A549 (cell line): ENCODE results near the gene ABHD12. TPM values are rescaled to one million over a fixed set of nuclear protein-coding genes. Genes with fewer than 3 reads are reported as not detected.

Experiments
- ATAC-seq, 2 experiments: fragments of 200-7000 bp in 1 of 2; fragments of >200 bp in 1 of 2; cut with Nextera tagmentation in 1 of 2; cut with Tn5 transposase in 1 of 2; 3 replicates each; pipeline versions ENCODE4 v1.8.0 to v1.9.1; 2018 to 2020; ENCODE audit warnings: mild to moderate bottlenecking in 1 of 2, moderate library complexity in 1 of 2
- CTCF ChIA-PET: fragments of 300-600 bp; sonication (Branson Sonifier 250); formaldehyde crosslinking; extraction: SDS; loops from one replicate; lab custom pipeline; 2021; ENCODE audit warnings: antibody characterized with exemption, inconsistent platforms; lab: Yijun Ruan, JAX
- POLR2A ChIA-PET: fragments of 350-600 bp; formaldehyde crosslinking; extraction: SDS; loops from one replicate; lab custom pipeline; 2021; ENCODE audit warnings: antibody characterized with exemption, inconsistent platforms; lab: Yijun Ruan, JAX
- DNase-seq, 2 experiments: peaks; one replicate each; pipeline versions ENCODE4 v3.0.0 to v3.0.0-alpha.2; 2011 to 2016; ENCODE audit warnings: low read depth in 1 of 2, low spot score in 1 of 2
- FAIRE-seq: peaks from 2 replicates; lab custom pipeline; 2011; peaks lifted over from hg19 to GRCh38; lab: Jason Lieb, UNC
- H3K27ac ChIP-seq, 2 experiments: fragments of >200 bp; sonication (Bioruptor Twin); formaldehyde crosslinking; 3 replicates each; pipeline ENCODE4 v1.5.1; 2016 to 2017
- H3K4me1 ChIP-seq: fragments of >200 bp; sonication (Bioruptor Twin); formaldehyde crosslinking; 3 replicates; pipeline ENCODE4 v1.6.1; 2016
- H3K4me2 ChIP-seq: fragments of >200 bp; sonication (Bioruptor Twin); formaldehyde crosslinking; 3 replicates; pipeline ENCODE4 v1.6.1; 2016
- H3K4me3 ChIP-seq: fragments of >200 bp; sonication (Bioruptor Twin); formaldehyde crosslinking; 3 replicates; pipeline ENCODE4 v1.5.1; 2016
- H3K9me3 ChIP-seq: fragments of >200 bp; sonication (Bioruptor Twin); formaldehyde crosslinking; 3 replicates; pipeline ENCODE4 v1.6.1; 2016
- CBX2 ChIP-seq: fragments of 200-600 bp; sonication (generic); IDR thresholded peaks from 2 replicates; pipeline ENCODE4 v1.6.1; 2016; ENCODE audit warnings: low read depth, mild to moderate bottlenecking, borderline replicate concordance
- CHD2 ChIP-seq: fragments of 150-350 bp; IDR thresholded peaks from 2 replicates; pipeline ENCODE4 v1.6.1; 2014; ENCODE audit warnings: low read length; ENCODE audit not compliant: partially characterized antibody
- CHD4 ChIP-seq: fragments of 200-600 bp; sonication (generic); IDR thresholded peaks from 2 replicates; pipeline ENCODE4 v1.6.1; 2016; ENCODE audit warnings: antibody characterized with exemption, mild to moderate bottlenecking, borderline replicate concordance
- GATA3 ChIP-seq: IDR thresholded peaks from 2 replicates; pipeline ENCODE4 v1.6.1; 2012; ENCODE audit warnings: borderline replicate concordance
- HOXA7 ChIP-seq: fragments of 250-450 bp; sonication (Bioruptor Pico); IDR thresholded peaks from 2 replicates; pipeline ENCODE4 v1.5.0; 2020; ENCODE audit warnings: mild to moderate bottlenecking, moderate library complexity
- HOXB13 ChIP-seq: fragments of 250-450 bp; sonication (Bioruptor Pico); IDR thresholded peaks from 2 replicates; pipeline ENCODE4 v1.5.0; 2020; ENCODE audit warnings: low read depth, mild to moderate bottlenecking, moderate library complexity
- HOXB5 ChIP-seq: fragments of 250-450 bp; sonication (Bioruptor Pico); IDR thresholded peaks from 2 replicates; pipeline ENCODE4 v1.5.0; 2020; ENCODE audit warnings: mild to moderate bottlenecking, moderate library complexity
- JUN ChIP-seq, 2 experiments: fragments of >200 bp; sonication (Bioruptor Twin); formaldehyde crosslinking; IDR thresholded peaks; 2 replicates in 1 of 2; 3 replicates in 1 of 2; pipeline ENCODE4 v1.6.1; 2016 to 2017
- KDM1A ChIP-seq: fragments of 200-600 bp; sonication (generic); IDR thresholded peaks from 2 replicates; pipeline ENCODE4 v1.6.1; 2016; ENCODE audit warnings: low read depth, mild to moderate bottlenecking
- MAZ ChIP-seq: fragments of 150-350 bp; IDR thresholded peaks from 2 replicates; pipeline ENCODE4 v1.6.1; 2014; ENCODE audit warnings: antibody characterized with exemption, low read depth, low read length, borderline replicate concordance
- NFE2L2 ChIP-seq: fragments of 150-350 bp; conservative IDR thresholded peaks from 2 replicates; pipeline ENCODE4 v1.6.1; 2014; ENCODE audit warnings: low read length
- PHF8 ChIP-seq: fragments of 200-600 bp; sonication (generic); IDR thresholded peaks from 2 replicates; pipeline ENCODE4 v1.6.1; 2016; ENCODE audit warnings: low read depth, mild to moderate bottlenecking, antibody characterized with exemption, moderate library complexity, borderline replicate concordance
- RAD21 ChIP-seq, 2 experiments: fragments of >200 bp in 1 of 2; sonication (Bioruptor Twin) in 1 of 2; formaldehyde crosslinking in 1 of 2; IDR thresholded peaks in 1 of 2; conservative IDR thresholded peaks in 1 of 2; 2 replicates in 1 of 2; 3 replicates in 1 of 2; pipeline ENCODE4 v1.6.1; 2012 to 2018; ENCODE audit warnings: inconsistent platforms in 1 of 2
- RARB ChIP-seq: fragments of 250-450 bp; sonication (Bioruptor Pico); IDR thresholded peaks from 2 replicates; pipeline ENCODE4 v1.8.0; 2021; ENCODE audit warnings: mild to moderate bottlenecking, moderate library complexity
- RCOR1 ChIP-seq: fragments of 150-350 bp; IDR thresholded peaks from 2 replicates; pipeline ENCODE4 v1.6.1; 2014; ENCODE audit warnings: antibody characterized with exemption, low read length, low read depth
- SMC3 ChIP-seq: fragments of >200 bp; sonication (Bioruptor Twin); formaldehyde crosslinking; IDR thresholded peaks from 3 replicates; pipeline ENCODE4 v1.6.1; 2018; ENCODE audit warnings: inconsistent platforms
- TFCP2L1 ChIP-seq: fragments of 250-450 bp; sonication (Bioruptor Pico); IDR thresholded peaks from 2 replicates; pipeline ENCODE4 v1.5.0; 2021; ENCODE audit warnings: mild to moderate bottlenecking
- ZC3H11A ChIP-seq: fragments of 450-650 bp; IDR thresholded peaks from 2 replicates; pipeline ENCODE4 v1.6.1; 2014; ENCODE audit warnings: antibody characterized with exemption, mild to moderate bottlenecking
- ZFP36 ChIP-seq: fragments of 450-650 bp; IDR thresholded peaks from 2 replicates; pipeline ENCODE4 v1.6.1; 2014; ENCODE audit warnings: borderline replicate concordance; ENCODE audit not compliant: partially characterized antibody
- ZSCAN20 ChIP-seq: fragments of 250-450 bp; sonication (Bioruptor Pico); IDR thresholded peaks from 2 replicates; pipeline ENCODE4 v1.8.0; 2022; ENCODE audit warnings: mild to moderate bottlenecking, moderate library complexity
- WGBS: methylation state at CpG from one replicate; pipeline ENCODE4 v1.1.6; 2017; ENCODE audit errors: missing lambda C conversion rate; 5-methylcytosine and 5-hydroxymethylcytosine counted together
- polyA plus RNA-seq, 4 experiments: library from polyadenylated mRNA; depleted of rRNA in 3 of 4; stranded (reverse); fragments of >200 nt; fragmentation: RNase III in 1 of 4; extraction: RNeasy Plus Mini Kit Qiagen cat#74134 plus additional on column Dnase treatment in 1 of 4; gene quantifications; 2 replicates in 3 of 4; 3 replicates in 1 of 4; pipeline ENCODE4 v1.2.3, GENCODE V29; 2011 to 2017
- TF ChIP-seq, protein P1 (sequence below): fragments of 250-450 bp; sonication (Bioruptor Pico); IDR thresholded peaks from 2 replicates; pipeline ENCODE4 v1.5.0; 2020; ENCODE audit warnings: low read depth, mild to moderate bottlenecking, moderate library complexity
- TF ChIP-seq, protein P2 (sequence below): fragments of >200 bp; sonication (Bioruptor Twin); formaldehyde crosslinking; IDR thresholded peaks from 3 replicates; pipeline ENCODE4 v1.6.1; 2016
- TF ChIP-seq, protein P3 (sequence below): IDR thresholded peaks from 2 replicates; pipeline ENCODE4 v1.6.1; 2012
- TF ChIP-seq, protein P4 (sequence below): fragments of 150-350 bp; IDR thresholded peaks from 2 replicates; pipeline ENCODE4 v1.6.1; 2014; ENCODE audit warnings: low read depth, mild to moderate bottlenecking, low read length
- TF ChIP-seq, protein P5 (sequence below): fragments of >200 bp; sonication (Bioruptor Twin); formaldehyde crosslinking; IDR thresholded peaks from 3 replicates; pipeline ENCODE4 v1.5.1; 2016
- TF ChIP-seq, protein P6 (sequence below): fragments of >200 bp; sonication (Bioruptor Twin); formaldehyde crosslinking; IDR thresholded peaks from 2 replicates; pipeline ENCODE4 v1.6.1; 2016
- TF ChIP-seq, protein P7 (sequence below): IDR thresholded peaks from 2 replicates; pipeline ENCODE4 v1.6.1; 2012

The ABHD12 gene
- polyA plus RNA-seq, 2 of the 4 experiments (the other 2 are of a cell fraction), result 54.3 to 101 TPM

DNA sequence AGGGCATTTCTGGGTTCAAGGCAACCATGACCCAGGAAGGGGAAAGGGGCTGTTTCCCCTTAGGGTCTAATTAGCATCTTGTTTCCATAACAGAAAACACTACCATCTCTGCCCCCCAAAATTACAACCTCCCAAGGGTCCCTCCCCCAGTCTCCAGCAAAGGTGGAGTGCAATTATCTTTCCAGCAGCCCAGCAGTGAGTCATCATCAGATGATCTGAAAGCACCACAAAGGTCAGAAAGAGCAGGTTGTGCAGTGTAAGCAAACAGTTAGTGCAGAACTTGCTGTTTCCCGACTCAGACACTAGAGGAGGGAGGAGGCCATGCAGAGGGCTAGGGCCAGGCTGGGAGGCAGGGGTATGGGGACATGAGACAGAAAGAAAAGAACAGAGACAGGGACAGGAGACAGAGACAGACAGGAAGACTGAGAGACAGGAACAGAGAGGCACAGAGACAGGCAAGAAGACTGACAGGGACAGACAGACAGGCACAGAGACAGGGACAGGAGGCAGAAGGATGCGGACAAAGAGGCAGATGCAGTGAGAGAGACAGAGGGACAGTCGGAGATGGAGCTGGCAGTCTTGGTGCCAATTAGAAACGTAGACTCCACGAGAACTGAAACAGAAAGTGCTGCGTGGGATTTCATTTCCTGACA is 80.2 kb downstream of the ABHD12 start (continued):
- TF ChIP-seq, protein P1, sequence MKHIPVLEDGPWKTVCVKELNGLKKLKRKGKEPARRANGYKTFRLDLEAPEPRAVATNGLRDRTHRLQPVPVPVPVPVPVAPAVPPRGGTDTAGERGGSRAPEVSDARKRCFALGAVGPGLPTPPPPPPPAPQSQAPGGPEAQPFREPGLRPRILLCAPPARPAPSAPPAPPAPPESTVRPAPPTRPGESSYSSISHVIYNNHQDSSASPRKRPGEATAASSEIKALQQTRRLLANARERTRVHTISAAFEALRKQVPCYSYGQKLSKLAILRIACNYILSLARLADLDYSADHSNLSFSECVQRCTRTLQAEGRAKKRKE (CRISPR knock-in tag), result no peak
- TF ChIP-seq, protein P2, sequence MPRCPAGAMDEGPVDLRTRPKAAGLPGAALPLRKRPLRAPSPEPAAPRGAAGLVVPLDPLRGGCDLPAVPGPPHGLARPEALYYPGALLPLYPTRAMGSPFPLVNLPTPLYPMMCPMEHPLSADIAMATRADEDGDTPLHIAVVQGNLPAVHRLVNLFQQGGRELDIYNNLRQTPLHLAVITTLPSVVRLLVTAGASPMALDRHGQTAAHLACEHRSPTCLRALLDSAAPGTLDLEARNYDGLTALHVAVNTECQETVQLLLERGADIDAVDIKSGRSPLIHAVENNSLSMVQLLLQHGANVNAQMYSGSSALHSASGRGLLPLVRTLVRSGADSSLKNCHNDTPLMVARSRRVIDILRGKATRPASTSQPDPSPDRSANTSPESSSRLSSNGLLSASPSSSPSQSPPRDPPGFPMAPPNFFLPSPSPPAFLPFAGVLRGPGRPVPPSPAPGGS, result peak; percentile 57; the same call in 1 of the 3 replicates
- TF ChIP-seq CHD4 (no peak), HOXB13 (CRISPR knock-in tag) (no peak), NFE2L2 (no peak), JUN (IDR thresholded peaks at IDR 0.05) (peak; percentile 42 to 54; a peak in 3 of 5 replicates), ZC3H11A (no peak)
- TF ChIP-seq, protein P3, sequence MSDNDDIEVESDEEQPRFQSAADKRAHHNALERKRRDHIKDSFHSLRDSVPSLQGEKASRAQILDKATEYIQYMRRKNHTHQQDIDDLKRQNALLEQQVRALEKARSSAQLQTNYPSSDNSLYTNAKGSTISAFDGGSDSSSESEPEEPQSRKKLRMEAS, result peak; percentile 64; the same call in 1 of the 2 replicates
- TF ChIP-seq, protein P4, sequence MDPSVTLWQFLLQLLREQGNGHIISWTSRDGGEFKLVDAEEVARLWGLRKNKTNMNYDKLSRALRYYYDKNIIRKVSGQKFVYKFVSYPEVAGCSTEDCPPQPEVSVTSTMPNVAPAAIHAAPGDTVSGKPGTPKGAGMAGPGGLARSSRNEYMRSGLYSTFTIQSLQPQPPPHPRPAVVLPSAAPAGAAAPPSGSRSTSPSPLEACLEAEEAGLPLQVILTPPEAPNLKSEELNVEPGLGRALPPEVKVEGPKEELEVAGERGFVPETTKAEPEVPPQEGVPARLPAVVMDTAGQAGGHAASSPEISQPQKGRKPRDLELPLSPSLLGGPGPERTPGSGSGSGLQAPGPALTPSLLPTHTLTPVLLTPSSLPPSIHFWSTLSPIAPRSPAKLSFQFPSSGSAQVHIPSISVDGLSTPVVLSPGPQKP, result no peak

DNA sequence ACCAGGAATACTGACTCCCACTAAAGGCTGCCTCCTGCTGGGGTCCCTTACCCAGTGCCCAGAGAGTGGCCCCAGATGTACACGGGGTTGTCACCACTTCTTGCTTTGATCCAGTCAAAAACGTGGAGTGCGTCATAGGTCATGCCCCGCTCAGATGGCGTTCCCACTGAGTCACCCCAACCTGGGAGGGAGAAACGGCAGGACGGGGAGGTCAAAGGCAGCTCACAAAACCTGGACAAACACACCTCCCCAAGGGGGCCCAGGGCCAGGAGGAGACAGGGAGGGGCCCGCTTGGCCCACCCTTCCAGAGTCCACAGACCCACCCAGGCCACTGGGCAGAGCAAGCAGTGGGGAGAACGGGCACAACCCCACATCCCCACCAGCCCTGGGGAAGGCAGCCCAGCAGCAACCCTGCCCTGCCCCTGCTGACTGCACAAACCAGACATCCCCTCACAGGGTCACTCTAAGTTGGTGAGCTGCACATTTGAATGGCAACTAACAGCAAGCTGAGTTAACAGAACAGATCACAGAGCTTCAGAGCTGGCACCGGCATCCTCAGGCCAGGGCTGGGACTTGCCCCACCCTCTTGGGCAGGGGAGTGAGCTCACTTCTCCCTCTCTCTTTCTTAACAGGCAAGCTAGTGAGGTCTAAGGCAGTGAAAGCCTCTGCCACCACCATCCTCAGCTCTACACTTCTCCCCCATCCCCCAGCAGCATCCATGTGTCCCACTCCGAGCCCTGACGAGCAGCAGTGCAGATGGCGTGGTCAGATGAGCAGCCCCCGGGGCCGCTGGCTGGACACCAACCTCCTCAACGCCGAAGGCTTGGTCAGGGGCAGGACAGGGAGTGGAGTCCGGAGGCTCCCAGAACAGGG is 81.0 kb downstream of the ABHD12 start:
- DNase-seq (peak; percentile 87 to 96), FAIRE-seq (peak; percentile 98), ATAC-seq (peak; percentile 77 to 81)
- Histone ChIP-seq H3K4me1 (peaks cover 64% of the 10 kb centered on the region), H3K4me3 (peak overlapping the region; percentile 26), H3K4me2 (peak overlapping the region; percentile 94), H3K27ac (peak overlapping the region; percentile 97 to 98), H3K9me3 (no peaks in the 10 kb centered on the region)
- WGBS, result under 1% methylated on average over 18 of the region's 18 CpGs
- ChIA-PET CTCF (interaction anchor here (0.8 to 5.9 kb wide), 11 partner anchors 8 to 89 kb away, joined by 3 to 65 read pairs (median 4); partner anchors contain the start of gene PYGB), POLR2A (interaction anchor here (0.9 to 2.0 kb wide), 5 partner anchors 10 to 98 kb away, joined by 3 to 21 read pairs (median 11); partner anchors contain the start of genes ABHD12, GINS1 and PYGB)
- no peak for TF ChIP-seq RCOR1
- no peak for TF ChIP-seq HOXA7
- no peak for TF ChIP-seq PHF8
- no peak for TF ChIP-seq CBX2
- TF ChIP-seq, protein P5, sequence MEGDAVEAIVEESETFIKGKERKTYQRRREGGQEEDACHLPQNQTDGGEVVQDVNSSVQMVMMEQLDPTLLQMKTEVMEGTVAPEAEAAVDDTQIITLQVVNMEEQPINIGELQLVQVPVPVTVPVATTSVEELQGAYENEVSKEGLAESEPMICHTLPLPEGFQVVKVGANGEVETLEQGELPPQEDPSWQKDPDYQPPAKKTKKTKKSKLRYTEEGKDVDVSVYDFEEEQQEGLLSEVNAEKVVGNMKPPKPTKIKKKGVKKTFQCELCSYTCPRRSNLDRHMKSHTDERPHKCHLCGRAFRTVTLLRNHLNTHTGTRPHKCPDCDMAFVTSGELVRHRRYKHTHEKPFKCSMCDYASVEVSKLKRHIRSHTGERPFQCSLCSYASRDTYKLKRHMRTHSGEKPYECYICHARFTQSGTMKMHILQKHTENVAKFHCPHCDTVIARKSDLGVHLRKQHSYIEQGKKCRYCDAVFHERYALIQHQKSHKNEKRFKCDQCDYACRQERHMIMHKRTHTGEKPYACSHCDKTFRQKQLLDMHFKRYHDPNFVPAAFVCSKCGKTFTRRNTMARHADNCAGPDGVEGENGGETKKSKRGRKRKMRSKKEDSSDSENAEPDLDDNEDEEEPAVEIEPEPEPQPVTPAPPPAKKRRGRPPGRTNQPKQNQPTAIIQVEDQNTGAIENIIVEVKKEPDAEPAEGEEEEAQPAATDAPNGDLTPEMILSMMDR, result 0 out of 3 replicates have a peak, but pooled peaks have one; percentile 17
- TF ChIP-seq MAZ, result peak; percentile 48; the same call in 1 of the 2 replicates
- TF ChIP-seq, protein P6, sequence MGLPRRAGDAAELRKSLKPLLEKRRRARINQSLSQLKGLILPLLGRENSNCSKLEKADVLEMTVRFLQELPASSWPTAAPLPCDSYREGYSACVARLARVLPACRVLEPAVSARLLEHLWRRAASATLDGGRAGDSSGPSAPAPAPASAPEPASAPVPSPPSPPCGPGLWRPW, result no peak
- no peak for TF ChIP-seq CHD2
- no peak for TF ChIP-seq ZFP36
- no peak for TF ChIP-seq CHD4
- TF ChIP-seq, protein P7, sequence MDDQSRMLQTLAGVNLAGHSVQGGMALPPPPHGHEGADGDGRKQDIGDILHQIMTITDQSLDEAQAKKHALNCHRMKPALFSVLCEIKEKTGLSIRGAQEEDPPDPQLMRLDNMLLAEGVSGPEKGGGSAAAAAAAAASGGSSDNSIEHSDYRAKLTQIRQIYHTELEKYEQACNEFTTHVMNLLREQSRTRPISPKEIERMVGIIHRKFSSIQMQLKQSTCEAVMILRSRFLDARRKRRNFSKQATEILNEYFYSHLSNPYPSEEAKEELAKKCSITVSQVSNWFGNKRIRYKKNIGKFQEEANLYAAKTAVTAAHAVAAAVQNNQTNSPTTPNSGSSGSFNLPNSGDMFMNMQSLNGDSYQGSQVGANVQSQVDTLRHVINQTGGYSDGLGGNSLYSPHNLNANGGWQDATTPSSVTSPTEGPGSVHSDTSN, result peak; percentile 86
- TF ChIP-seq KDM1A, result no peak
- peak; percentile 28; the same call in 2 of the 3 replicates for TF ChIP-seq SMC3
- TF ChIP-seq RARB (CRISPR knock-in tag), result peak; percentile 87
- no peak for TF ChIP-seq HOXB13 (CRISPR knock-in tag)
- TF ChIP-seq GATA3, result peak; percentile 95
- peak; percentile 37; the same call in 1 of the 2 replicates for TF ChIP-seq HOXB5 (CRISPR knock-in tag)
- peak; percentile 38 to 40; a peak in 4 of 5 replicates for TF ChIP-seq RAD21 (conservative IDR thresholded peaks at IDR 0.05 in 1 of 2, IDR thresholded peaks at IDR 0.05 in 1 of 2)
- no peak for TF ChIP-seq TFCP2L1 (CRISPR knock-in tag)
- TF ChIP-seq ZSCAN20 (CRISPR knock-in tag), result no peak
